Ecto neural progenitor cell (in vitro differentiated cells): Measurements from ENCODE around the gene PCSK7.
A peak's percentile ranks its signal among the peaks of the same experiment; 100 is the strongest.
"Not testable (repeated sequence)": the region's sequence is repeated elsewhere in the genome, so short reads cannot be mapped to it uniquely, and the experiment has no call there.

Experiments used
- DNase-seq: peaks from one replicate; pipeline ENCODE4 v3.0.0-alpha.2; 2018; ENCODE audit warnings: low spot score

The PCSK7 gene

GRCh38 chr11:117231842-117232091, at the start of gene PCSK7:
Gene PCSK7 (minus strand): TSS chr11:117232073. CDS start chr11:117229844, 2,229 bp downstream.
- DNase-seq = no peak

- no peak for DNase-seq
These were observed 49.3 kb upstream of the PCSK7 start for GRCh38 chr11:117281159-117281558.

GRCh38 chr11:117279711-117280376, 48.0 kb upstream of the PCSK7 start:
- no peak for DNase-seq

- no peak for DNase-seq
These were observed 46.5 kb upstream of the PCSK7 start for GRCh38 chr11:117278347-117278746.

- DNase-seq = no peak
These were observed 41.8 kb upstream of the PCSK7 start for GRCh38 chr11:117273550-117274289.

- DNase-seq = not testable (repeated sequence)
These were observed 40.3 kb upstream of the PCSK7 start for GRCh38 chr11:117272175-117272574.

GRCh38 chr11:117271208-117271607, 39.3 kb upstream of the PCSK7 start:
- DNase-seq = no peak

- no peak for DNase-seq
These were observed 38.0 kb upstream of the PCSK7 start for GRCh38 chr11:117269856-117270255.

- no peak for DNase-seq
These were observed 33.9 kb upstream of the PCSK7 start for GRCh38 chr11:117265745-117266144.

- not testable (repeated sequence) for DNase-seq
These were observed 32.9 kb upstream of the PCSK7 start for GRCh38 chr11:117264624-117265323.

GRCh38 chr11:117259417-117259816, 27.5 kb upstream of the PCSK7 start:
- no peak for DNase-seq

- no peak for DNase-seq
These were observed 26.7 kb upstream of the PCSK7 start for GRCh38 chr11:117258576-117258975.

- no peak for DNase-seq
These were observed 24.7 kb upstream of the PCSK7 start for GRCh38 chr11:117256573-117256972.

GRCh38 chr11:117255966-117256365, 24.1 kb upstream of the PCSK7 start:
- no peak for DNase-seq

- DNase-seq = no peak
These were observed 19.6 kb upstream of the PCSK7 start for GRCh38 chr11:117251506-117251905.

GRCh38 chr11:117249571-117249970, 17.7 kb upstream of the PCSK7 start:
- no peak for DNase-seq

- DNase-seq = no peak
These were observed 16.5 kb upstream of the PCSK7 start for GRCh38 chr11:117248341-117248740.

- DNase-seq = no peak
These were observed 7.4 kb upstream of the PCSK7 start for GRCh38 chr11:117239295-117239694.

- DNase-seq = no peak
These were observed 6.3 kb upstream of the PCSK7 start for GRCh38 chr11:117238221-117238620.

- DNase-seq = peak; percentile 73
These were observed 1.1 kb upstream of the PCSK7 start for GRCh38 chr11:117232911-117233409.

GRCh38 chr11:117232092-117232878, 412 bp upstream of the PCSK7 start, which contains the start of gene RNF214:
Gene RNF214 (plus strand): TSS chr11:117232671. CDS start chr11:117234273, 1,602 bp downstream.
- peak; percentile 89 for DNase-seq
